ENCODE results near the gene SYN1. TPM values are rescaled to one million over a fixed set of nuclear protein-coding genes. Genes with fewer than 3 reads are reported as not detected.

Gene SYN1
- total RNA-seq, 1 donor from 2014 or later: not detected

DNA sequence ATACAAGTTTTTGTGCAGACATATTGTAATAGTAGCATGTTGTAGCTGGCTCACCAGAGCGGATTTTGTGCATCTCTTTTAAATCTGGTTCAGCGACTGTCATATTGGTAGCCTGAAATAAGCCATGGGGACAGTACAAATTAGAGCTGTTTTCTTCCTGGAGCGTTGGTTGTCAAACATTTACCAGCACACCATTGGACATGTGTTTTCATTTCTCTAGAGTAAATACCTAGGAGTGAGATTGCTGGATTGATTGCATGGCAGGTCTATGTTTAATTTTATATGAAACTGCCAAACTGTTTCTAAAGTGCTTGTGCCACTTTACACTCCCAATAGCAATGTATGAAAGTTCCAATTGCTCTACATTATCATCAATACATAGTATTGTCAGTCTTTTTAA is 61.2 kb downstream of the SYN1 start:
- Mint-ChIP-seq H3K4me3 (no peak overlapping the region), H3K27ac (no peak overlapping the region), H3K36me3 (peaks cover 2% of the 10 kb centered on the region), H3K27me3 (ENCODE audit: insufficient read depth, low read depth) (peaks cover 6% of the 10 kb centered on the region), H3K9me3 (peaks cover 13% of the 10 kb centered on the region), H3K4me1 (peaks cover 21% of the 10 kb centered on the region)
- Histone ChIP-seq H3F3A (ENCODE audit: low read depth) (no peaks in the 10 kb centered on the region), H3K36me3 (no peaks in the 10 kb centered on the region), H3K4me1 (no peaks in the 10 kb centered on the region), H3K27me3 (no peaks in the 10 kb centered on the region), H3K4me3 (no peak overlapping the region), H3K27ac (no peak overlapping the region), H3K9ac (no peak overlapping the region), H4K20me1 (ENCODE audit: low read depth) (peaks cover 6% of the 10 kb centered on the region), H3K9me3 (ENCODE audit: low read depth) (no peaks in the 10 kb centered on the region), H2AFZ (replicated peaks) (no peak overlapping the region), H3K4me2 (no peak overlapping the region), H3K79me2 (ENCODE audit: low read depth) (peaks cover 11% of the 10 kb centered on the region)
- no peak for TF ChIP-seq EZH2phosphoT487 (IDR thresholded peaks at IDR 0.05)
- DNase-seq (ENCODE audit: low spot score): no peak

DNA sequence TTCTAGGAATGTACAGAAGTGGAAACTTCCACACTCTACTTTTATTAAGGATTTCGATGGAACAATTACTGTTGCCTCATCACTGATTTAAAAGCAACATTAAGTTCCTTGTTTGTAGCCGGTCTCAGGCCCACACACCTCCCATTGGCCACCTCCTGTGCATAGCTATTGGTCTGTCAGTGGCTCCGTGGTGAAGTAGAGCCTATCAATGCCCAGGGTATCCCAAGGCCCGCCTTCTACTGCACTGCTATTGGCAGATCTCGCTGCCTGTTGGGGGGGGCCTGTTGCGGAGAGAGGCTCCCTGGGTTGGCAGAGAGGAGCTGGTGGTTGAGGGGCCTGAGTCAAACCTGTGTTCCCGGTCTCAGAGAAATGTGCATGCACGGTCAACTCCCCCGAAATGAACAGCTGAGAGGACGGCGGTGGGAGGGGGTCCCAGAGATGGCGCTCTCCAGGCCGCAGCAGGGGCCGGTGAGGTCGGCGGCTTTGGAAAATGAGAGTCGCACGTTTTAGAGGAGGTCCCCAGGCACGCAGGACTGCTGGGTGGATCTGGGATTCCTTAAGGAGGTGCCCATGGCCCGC is 63.5 kb downstream of the SYN1 start:
- DNase-seq (ENCODE audit: low spot score): peak; percentile 90
- Histone ChIP-seq H3K79me2 (ENCODE audit: low read depth) (no peaks in the 10 kb centered on the region), H3K9ac (no peak overlapping the region), H4K20me1 (ENCODE audit: low read depth) (no peaks in the 10 kb centered on the region), H3K27ac (no peak overlapping the region), H2AFZ (replicated peaks) (peak overlapping the region; percentile 26), H3K4me1 (no peaks in the 10 kb centered on the region), H3K9me3 (ENCODE audit: low read depth) (no peaks in the 10 kb centered on the region), H3K27me3 (no peaks in the 10 kb centered on the region), H3K4me3 (peak overlapping the region; percentile 46), H3F3A (ENCODE audit: low read depth) (no peaks in the 10 kb centered on the region), H3K36me3 (no peaks in the 10 kb centered on the region), H3K4me2 (peak overlapping the region; percentile 69)
- peaks cover 5% of the 10 kb centered on the region for H3K27me3 Mint-ChIP-seq (ENCODE audit: insufficient read depth, low read depth)
- H3K4me3 Mint-ChIP-seq: peak overlapping the region; percentile 88
- TF ChIP-seq, protein P1, sequence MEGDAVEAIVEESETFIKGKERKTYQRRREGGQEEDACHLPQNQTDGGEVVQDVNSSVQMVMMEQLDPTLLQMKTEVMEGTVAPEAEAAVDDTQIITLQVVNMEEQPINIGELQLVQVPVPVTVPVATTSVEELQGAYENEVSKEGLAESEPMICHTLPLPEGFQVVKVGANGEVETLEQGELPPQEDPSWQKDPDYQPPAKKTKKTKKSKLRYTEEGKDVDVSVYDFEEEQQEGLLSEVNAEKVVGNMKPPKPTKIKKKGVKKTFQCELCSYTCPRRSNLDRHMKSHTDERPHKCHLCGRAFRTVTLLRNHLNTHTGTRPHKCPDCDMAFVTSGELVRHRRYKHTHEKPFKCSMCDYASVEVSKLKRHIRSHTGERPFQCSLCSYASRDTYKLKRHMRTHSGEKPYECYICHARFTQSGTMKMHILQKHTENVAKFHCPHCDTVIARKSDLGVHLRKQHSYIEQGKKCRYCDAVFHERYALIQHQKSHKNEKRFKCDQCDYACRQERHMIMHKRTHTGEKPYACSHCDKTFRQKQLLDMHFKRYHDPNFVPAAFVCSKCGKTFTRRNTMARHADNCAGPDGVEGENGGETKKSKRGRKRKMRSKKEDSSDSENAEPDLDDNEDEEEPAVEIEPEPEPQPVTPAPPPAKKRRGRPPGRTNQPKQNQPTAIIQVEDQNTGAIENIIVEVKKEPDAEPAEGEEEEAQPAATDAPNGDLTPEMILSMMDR (IDR thresholded peaks at IDR 0.05): no peak
- TF ChIP-seq EZH2 (IDR thresholded peaks at IDR 0.05): no peak
- TF ChIP-seq EZH2phosphoT487 (IDR thresholded peaks at IDR 0.05): no peak
- H3K36me3 Mint-ChIP-seq: no peaks in the 10 kb centered on the region
- H3K4me1 Mint-ChIP-seq: peaks cover 17% of the 10 kb centered on the region
- H3K9me3 Mint-ChIP-seq: peaks cover 5% of the 10 kb centered on the region
- H3K27ac Mint-ChIP-seq: peak overlapping the region; percentile 94

DNA sequence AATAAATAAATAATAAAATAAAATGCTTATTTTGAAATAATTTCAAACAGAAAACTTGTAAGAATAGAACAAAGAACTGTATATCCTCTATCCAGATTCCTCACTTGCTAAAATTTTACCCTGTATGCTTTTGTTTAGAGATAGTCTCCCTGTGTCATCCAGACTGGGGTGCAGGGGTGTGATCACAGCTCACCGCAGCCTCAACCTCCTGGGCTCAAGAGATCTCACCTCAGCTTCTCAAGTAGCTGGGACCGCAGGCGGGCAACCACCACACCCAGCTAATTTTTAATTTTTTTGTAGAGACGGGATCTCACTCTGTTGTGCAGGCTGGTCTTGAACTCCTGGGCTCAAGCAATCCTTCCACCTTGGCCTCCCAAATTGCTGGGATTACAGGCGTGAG is 76.2 kb downstream of the SYN1 start:
- peaks cover 3% of the 10 kb centered on the region for H3K9me3 Mint-ChIP-seq
- no peak overlapping the region for H3K4me2 ChIP-seq
- no peaks in the 10 kb centered on the region for H3K36me3 Mint-ChIP-seq
- H3K27ac Mint-ChIP-seq: no peak overlapping the region
- no peaks in the 10 kb centered on the region for H3K36me3 ChIP-seq
- no peak for DNase-seq (ENCODE audit: low spot score)
- H3K9ac ChIP-seq: no peak overlapping the region
- H3K79me2 ChIP-seq (ENCODE audit: low read depth): no peaks in the 10 kb centered on the region
- no peaks in the 10 kb centered on the region for H3K9me3 ChIP-seq (ENCODE audit: low read depth)
- H3K4me1 ChIP-seq: no peaks in the 10 kb centered on the region
- H3K4me1 Mint-ChIP-seq: peaks cover 3% of the 10 kb centered on the region
- H3K4me3 Mint-ChIP-seq: no peak overlapping the region
- no peaks in the 10 kb centered on the region for H3K27me3 Mint-ChIP-seq (ENCODE audit: insufficient read depth, low read depth)
- H4K20me1 ChIP-seq (ENCODE audit: low read depth): no peaks in the 10 kb centered on the region
- no peak overlapping the region for H3K4me3 ChIP-seq
- no peak overlapping the region for H3K27ac ChIP-seq
- H3K27me3 ChIP-seq: no peaks in the 10 kb centered on the region
- no peak overlapping the region for H2AFZ ChIP-seq (replicated peaks)
- no peaks in the 10 kb centered on the region for H3F3A ChIP-seq (ENCODE audit: low read depth)
- TF ChIP-seq EZH2 (IDR thresholded peaks at IDR 0.05): no peak
- TF ChIP-seq, protein P1 (IDR thresholded peaks at IDR 0.05): no peak
- TF ChIP-seq EZH2phosphoT487 (IDR thresholded peaks at IDR 0.05): no peak

DNA sequence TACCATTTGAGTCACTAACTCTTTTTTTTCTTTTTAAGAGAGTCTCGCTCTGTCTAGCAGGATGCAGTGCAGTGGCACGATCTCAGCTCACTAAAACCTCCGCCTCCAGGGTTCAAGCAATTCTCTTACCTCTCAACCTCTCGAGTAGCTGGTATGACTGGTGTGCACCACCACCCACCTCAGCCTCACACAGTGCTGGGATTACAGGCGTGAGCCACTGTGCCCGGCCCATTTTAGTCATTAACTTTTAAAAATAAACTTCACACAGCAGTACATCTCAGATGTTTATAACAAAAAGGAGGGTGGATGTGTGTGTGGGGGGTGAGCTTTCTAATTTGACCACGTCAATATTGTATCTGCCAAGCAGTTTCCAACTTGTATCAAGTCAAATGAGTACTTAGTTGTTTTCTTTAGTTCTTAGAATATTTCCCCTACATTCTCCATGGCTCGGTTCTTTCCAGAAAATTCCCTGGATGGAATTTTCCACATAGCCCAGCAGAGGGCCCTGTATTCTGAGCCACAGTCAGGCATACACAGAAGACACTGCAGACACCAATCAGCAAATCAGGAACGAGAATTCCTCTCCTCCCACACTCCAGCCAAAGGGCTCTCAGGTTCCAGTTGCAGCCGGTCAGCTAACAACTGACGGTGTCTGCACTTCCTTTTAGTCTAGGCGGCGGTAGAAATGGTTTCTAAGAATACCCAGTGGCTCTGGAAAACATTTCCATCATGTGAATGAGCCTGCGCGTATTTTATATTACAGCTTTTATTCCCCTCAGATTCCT is 78.7 kb downstream of the SYN1 start:
- Histone ChIP-seq H3K36me3 (no peaks in the 10 kb centered on the region), H4K20me1 (ENCODE audit: low read depth) (no peaks in the 10 kb centered on the region), H3K27ac (no peak overlapping the region), H3K79me2 (ENCODE audit: low read depth) (no peaks in the 10 kb centered on the region), H3K27me3 (no peaks in the 10 kb centered on the region), H2AFZ (replicated peaks) (no peak overlapping the region), H3K4me3 (no peak overlapping the region), H3K4me1 (no peaks in the 10 kb centered on the region), H3K9ac (no peak overlapping the region), H3K9me3 (ENCODE audit: low read depth) (no peaks in the 10 kb centered on the region), H3K4me2 (no peak overlapping the region), H3F3A (ENCODE audit: low read depth) (no peaks in the 10 kb centered on the region)
- Mint-ChIP-seq H3K4me1 (peaks cover 3% of the 10 kb centered on the region), H3K27ac (peak overlapping the region; percentile 74), H3K36me3 (no peaks in the 10 kb centered on the region), H3K9me3 (no peaks in the 10 kb centered on the region), H3K4me3 (peak overlapping the region; percentile 50), H3K27me3 (ENCODE audit: insufficient read depth, low read depth) (no peaks in the 10 kb centered on the region)
- no peak for TF ChIP-seq EZH2 (IDR thresholded peaks at IDR 0.05)
- TF ChIP-seq, protein P1 (IDR thresholded peaks at IDR 0.05): peak; percentile 61
- peak; percentile 84 for DNase-seq (ENCODE audit: low spot score)

Data from neural progenitor cell (in vitro differentiated cells).